GM11168 (cell line): ENCODE results near the gene CDC16.
"Not testable (repeated sequence)": the region's sequence is repeated elsewhere in the genome, so short reads cannot be mapped to it uniquely, and the experiment has no call there.

Experiments used
- in situ Hi-C: fragments of 300-500 bp; cut with MboI; formaldehyde crosslinking; loops from one replicate; pipeline ENCODE4 v1.12.0; 2022; ENCODE audit warnings: low sequenced_read_pairs; ENCODE audit not compliant: unreplicated experiment

The CDC16 gene

DNA sequence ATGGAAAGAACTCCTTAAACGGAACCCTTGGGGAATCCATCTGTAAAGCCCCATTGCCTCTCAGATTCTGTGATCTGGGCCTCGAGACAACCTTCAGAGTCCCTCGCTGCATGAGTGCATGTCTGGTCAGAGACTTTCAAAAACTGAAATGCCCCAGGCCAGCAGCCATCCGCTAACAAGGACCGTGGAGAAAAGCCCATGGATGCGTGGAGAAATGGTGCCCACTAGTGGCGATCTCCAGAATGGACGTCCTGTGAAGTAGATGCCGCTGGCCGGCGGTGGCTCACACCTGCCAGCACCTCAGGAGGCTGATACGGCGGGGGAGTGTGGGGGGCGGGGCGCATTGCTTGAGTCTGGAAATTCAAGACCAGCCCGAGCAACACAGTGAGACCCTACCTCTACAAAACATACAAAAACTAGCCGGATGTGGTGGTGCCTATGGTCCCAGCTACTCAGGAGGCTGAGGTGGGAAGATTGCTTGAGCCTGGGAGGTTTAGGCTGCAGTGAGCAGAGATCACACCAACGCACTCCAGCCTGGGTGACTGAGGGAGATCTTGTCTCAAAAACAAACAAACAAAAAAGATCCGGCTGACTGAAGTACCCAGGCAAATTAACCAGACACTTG, 7.9 kb upstream of the CDC16 start:
- in situ Hi-C loops = no loop called here

DNA sequence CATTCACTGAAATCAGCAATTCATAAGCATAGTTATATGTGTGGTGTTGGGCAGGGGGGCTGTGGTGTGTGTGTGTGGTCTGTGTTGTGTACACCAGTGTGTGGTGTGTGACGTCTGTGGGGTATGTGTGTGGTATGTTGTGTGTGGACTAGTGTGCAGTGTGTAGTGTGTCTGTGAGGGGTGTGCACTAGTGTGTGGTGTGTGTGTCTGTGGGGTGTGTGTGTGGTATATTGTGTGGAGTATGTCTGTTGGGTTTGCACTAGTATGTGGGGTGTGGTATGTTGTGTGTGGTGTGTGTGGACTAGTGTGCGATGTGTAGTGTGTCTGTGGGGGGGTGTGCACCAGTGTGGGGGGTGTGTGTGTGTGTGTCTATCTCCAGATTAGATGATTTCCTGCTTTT, 7.2 kb upstream of the CDC16 start:
- in situ Hi-C loops = no loop called here

DNA sequence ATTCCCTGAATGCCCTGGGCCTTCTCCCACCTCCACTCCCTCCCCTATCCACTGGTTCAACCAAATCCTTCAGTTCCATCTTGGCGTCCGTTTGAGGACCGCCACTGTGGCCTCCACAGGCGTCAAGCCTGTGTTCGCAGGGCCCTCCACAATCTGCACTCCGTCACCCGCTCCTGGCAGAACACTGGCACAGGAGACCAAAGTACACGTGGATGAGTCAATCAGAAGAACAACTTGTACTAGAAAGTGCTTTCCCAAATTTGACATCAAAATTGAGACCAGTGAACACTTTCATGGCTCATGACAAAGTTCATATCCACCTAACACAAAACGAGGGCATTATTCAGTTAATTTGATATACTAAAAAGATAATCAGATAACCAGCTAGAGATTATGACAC, 6.5 kb upstream of the CDC16 start:
- in situ Hi-C loops = no loop called here

DNA sequence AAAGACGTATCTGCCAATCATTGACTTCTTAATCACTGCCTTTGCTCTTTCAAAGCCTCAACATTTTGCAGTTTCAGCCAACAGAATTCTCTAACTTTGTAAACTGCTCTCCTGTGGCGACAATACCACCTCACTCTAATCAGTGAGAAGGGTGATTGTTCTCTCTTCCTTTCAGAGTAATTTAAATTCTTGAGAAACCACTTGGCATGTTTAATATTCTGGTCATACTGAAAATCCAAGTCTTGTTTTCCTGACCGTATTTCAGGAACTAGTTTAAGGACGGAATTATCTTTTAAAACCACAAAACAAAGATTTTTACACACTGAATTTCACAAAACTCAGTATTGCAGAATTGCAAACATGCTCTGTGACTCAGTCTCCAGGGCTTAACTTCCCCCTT, 5.2 kb upstream of the CDC16 start:
- in situ Hi-C loops = no loop called here

DNA sequence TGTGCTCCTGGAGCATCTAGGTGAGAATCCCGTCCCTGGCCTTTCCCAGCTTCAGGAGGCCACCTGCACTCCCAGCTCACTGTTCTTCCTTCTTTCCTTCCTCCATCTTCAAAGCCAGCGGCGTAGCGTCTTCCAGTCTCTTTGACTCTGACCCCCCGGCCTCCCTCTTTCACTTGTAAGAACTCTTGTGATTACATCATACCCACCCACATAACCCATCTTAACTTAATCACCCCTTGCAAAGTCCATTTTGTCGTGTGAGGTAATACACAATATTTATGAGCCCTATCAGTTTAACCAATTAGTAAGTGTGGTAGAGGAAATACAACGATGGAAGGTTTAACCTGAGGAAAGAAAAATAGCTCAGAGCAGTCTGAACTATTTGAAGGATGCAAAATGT, 4.6 kb upstream of the CDC16 start:
- in situ Hi-C loops = no loop called here

DNA sequence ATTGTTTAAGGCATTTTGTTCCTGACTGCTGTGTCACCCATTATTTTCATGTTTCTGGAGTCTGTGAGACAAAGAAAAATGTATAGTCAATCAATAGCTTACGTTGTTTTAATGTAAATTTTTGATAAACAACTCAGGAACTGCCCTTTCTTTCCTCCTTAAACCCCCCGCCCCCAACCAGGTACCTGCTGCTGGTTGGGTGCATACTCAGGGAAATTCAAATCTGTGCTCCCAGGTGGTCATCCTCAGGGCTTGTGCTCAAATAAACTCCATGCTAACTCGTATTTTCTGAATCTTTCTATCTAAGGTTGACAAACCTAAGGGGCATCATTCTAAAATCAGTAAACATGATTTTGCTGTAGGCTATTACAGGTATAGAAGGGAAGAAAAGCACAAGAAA, 4.1 kb upstream of the CDC16 start:
- in situ Hi-C loops = no loop called here

DNA sequence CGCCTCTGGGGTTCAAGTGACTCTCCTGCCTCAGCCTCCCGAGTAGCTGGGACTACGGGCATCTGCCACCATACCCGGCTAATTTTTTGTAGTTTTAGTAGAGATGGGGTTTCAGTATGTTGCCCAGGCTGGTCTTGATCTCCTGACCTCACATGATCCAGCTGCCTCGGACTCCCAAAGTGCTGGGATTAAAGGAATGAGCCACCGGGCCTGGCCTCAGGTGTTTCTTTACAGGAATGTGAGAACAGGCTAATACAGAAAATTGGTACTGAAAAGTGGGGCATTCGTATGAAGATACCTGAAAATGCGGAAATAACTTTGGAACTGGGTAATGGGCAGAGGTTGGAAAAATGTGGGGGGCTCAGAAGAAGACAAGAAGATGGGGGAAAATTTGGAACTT, 2.8 kb upstream of the CDC16 start:
- in situ Hi-C loops = no loop called here

DNA sequence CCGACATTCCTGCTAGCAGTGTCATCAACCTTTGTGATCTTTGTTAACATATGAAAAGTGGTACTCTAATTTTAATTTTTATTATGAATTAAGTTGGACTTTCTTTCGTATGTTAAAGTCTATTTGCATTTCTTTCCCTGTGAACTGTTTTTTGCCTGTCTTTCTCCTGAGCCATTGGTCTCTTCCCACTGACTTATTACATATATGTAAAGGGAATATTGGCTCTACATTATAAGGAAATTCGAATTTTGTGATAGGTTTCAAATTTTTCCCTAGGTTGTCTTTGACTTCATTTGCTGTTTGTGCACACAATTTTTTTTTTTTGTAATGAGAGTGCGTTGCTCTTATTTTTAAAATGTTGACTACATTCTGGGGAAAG, 442 bp upstream of the CDC16 start:
- in situ Hi-C loops = no loop called here

DNA sequence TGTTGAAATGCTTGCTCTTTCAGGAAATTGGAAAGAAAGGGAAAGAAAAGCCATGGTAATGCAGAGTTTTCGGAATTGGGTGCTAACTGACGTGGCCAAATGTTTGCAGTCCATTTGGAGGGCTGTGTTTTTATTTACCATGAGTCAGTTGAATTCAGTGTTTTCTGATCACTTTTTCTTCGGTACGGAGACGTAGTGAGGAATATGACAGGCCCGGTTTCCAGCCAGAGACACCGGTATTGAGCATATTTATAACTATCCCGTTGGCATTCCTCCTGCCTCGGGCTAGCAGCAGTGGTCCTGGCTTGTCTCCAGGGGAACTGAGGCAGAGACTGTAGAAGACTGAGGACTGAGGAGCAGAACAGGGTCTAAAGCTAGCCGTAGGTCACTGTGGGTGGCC, 1.0 kb downstream of the CDC16 start:
- in situ Hi-C loops = no loop called here

DNA sequence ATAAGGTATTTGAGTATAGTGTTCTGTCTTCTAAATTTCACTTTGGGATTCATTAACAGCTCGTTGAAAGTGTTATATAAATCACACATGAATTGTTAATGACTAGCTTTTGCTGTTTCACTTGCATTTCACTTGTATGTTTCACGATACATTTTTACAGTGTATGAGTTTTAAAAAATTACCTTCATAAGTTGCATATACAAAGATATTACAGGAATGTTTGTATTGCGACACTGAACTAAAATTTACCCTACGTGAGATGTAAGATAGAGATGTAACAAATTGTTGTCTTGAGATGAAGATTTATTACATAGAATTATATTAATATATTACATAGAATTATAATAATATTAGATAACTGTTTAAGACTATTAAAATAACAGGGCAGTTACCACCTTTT, 1.5 kb downstream of the CDC16 start:
- in situ Hi-C loops = no loop called here

DNA sequence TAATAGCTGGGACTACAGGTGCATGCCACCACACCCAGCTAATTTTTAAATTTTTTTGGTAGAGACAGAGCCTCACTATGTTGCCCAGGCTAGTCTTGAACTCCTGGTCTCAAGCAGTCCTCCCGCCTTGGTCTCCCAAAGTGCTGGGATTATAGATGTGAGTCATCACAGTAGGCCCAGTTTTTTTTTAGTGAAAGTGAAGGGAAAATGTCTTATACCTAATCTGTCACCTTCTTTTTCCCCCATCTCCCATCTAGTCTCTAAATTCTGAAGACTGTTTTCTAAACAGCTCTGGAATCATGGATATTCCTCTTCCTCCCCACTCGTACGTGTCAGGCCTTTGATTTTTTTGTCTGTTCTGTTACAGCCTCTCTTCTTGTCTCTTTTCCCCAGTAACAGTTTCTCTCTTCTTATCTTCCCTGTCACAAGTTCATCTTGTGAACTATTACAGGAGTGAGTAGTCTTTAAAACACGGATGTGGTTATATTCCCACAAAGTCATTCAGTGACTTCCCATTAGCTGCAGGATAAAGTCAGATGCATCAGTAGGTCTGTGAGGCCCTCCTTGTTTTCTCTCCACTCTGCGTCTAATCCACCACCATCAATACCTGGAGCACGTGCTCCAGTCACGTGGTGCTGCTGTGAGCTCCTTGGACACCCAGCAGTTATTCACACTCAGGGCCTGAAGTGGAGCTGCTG, 2.9 kb downstream of the CDC16 start:
- in situ Hi-C loops = no loop called here

DNA sequence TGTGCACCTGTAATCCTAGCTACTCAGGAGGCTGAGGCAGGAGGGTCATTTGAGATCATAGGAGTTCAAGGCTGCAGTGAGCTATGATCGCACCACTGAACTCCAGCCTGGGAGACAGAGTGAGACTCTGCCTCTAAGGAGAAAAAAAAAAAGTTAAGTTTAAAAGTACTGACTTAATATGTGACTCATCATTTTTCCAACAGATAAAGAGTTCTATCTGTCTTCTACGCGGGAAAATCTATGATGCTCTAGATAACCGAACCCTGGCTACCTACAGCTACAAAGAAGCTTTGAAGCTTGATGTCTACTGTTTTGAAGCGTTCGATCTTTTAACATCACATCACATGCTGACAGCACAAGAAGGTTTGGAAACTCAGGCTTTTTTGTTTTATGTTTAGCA, 7.2 kb downstream of the CDC16 start:
- in situ Hi-C loops = no loop called here

DNA sequence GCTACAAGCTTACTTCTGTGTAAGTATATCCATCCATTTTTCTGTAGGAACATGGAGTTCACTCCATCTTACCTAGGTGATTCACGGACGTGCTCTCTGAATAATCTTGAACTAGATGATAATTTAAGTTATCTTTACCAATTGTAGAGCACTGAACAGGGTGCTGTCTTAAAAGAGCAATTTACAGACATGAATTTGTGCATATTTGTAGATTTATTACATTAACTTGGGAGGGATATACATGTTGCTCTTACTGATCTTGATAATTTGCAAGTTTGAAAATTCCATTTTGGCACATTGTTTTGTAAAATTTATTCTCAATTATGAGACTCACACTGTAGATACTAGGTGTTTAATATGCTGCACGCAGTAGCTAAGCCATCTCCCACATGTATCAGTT, 9.3 kb downstream of the CDC16 start:
- in situ Hi-C loops = no loop called here

DNA sequence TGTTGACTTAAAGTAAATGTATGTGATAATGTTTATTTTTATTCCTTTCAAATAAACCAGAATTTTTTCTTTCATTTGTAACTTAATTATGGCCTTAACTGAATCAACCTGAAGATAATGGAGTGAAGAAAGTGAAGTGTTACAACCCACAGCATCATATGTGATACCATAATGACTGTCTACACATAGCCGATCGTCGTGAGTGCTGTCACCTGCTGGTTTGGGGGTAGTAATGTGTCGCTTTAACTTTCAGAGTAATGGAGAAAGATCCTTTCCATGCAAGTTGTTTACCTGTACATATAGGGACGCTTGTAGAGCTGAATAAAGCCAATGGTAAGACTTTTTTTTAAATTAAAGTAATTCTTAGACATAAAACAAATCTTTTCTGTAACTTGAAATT, 9.9 kb downstream of the CDC16 start:
- in situ Hi-C loops = no loop called here

DNA sequence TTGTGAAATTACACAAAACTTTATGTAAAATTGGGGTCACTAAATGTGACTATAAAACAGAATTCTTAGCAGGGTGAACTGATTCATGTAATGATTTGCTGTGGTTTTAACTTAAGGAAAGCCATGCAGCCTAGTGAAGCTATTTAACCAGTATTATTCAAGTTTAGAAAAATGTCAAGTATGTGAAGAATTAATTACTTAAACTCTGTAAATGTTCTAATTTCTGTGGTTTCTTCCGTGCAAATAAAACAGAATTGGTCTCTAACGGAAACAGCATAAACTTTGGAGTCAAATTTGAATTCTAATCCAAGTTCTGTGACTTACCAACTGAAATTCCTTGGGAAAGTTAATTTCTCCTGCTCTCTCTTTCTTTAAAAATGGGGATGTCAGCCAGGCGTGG, 13.3 kb downstream of the CDC16 start:
- in situ Hi-C loops = no loop called here

DNA sequence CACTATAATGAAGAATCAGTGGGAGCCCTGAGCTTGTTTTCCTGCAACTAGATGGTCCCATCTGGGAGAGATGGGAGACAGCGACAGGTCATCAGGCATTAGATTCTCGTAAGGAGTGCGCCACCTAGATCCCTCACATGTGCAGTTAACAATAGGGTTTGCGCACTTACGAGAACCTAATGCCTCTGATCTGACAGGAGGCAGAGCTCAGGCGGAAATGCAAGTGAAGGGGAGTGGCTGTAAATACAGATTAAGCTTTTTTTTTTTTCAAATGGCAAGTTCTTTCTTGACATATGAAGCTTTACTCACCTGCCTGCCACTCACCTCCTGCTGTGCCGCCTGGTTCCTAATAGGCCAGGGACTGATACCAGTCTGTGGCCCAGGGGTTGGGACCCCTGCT, 14.4 kb downstream of the CDC16 start:
- in situ Hi-C loops = no loop called here

DNA sequence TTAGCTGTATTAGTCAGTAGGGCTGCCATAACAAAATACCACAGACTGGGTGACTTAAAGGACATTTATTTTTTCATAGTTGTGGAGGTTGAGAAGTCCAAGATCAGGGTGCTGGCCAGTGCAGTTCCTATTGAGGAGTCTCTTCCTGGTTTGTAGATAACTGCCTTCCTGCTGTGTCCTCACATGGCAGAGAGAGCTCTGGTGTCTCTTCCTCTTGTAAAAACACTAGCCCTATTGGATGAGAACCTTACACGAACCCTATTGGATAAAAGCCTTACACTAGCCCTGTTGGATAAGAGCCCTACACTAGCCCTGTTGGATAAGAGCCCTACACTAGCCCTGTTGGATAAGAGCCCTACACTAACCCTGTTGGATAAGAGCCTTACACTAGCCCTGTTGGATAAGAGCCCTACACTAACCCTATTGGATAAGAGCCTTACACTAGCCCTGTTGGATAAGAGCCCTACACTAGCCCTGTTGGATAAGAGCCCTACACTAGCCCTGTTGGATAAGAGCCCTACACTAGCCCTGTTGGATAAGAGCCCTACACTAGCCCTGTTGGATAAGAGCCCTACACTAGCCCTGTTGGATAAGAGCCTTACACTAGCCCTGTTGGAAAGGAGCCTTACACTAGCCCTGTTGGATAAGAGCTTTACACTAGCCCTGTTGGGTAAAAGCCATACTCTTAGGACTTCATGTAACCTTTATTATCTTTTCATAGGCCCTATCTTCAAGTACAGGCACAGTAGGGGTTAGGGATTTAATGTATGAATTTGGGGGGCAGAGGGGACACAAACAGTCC, 17.1 kb downstream of the CDC16 start:
- in situ Hi-C loops = not testable (repeated sequence)

DNA sequence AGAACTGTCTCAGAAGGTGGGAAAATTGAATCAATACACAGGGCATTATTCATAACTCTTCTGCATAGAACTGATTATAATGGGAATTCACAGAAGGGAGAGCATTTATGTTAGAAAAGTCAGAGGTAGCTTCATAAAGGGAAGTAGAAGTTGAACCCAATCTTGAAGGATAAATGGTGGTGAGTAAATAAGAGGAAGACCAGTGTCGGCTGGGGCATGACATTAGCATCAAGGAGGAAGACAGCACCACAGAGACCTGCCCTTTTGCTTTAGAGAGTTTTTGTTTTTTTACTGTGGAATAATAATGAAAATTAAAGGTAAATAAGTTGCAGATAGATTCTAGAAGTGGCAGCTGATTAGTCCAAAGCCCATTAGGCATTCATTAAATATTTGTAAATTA, 21.9 kb downstream of the CDC16 start:
- in situ Hi-C loops = no loop called here

DNA sequence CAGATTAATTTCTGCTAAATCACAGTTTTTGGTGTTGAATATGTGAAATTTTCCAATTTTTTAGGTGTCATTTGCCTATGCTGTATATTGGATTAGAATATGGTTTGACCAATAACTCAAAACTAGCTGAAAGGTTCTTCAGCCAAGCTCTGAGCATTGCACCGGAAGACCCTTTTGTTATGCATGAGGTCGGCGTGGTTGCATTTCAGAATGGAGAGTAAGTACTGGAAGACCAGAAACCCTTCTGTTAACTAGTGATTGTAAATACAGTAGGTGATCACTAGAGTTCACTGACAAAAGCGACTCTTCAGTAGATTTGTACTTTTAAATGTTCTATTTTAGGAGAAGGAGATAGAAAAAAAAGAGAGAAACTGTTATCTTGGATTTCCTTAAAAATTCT, 22.3 kb downstream of the CDC16 start:
- in situ Hi-C loops = no loop called here

DNA sequence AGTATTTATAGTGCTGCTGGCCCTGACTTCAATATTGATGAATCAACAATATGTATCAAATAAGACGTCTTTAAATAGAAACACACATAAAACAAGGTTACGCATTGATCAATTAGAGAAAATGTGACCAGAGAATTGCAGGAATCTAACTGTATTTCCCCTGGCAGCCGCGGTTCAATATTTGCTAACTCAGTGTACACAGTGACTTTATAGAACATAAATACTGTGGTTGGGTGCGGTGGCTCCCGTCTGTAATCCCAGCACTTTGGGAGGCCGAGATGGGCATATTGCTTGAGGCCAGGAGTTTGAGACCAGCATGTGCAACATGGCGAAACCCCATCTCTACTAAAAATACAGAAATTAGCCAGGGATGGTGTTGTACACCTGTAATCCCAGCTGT, 23.9 kb downstream of the CDC16 start:
- in situ Hi-C loops = no loop called here

DNA sequence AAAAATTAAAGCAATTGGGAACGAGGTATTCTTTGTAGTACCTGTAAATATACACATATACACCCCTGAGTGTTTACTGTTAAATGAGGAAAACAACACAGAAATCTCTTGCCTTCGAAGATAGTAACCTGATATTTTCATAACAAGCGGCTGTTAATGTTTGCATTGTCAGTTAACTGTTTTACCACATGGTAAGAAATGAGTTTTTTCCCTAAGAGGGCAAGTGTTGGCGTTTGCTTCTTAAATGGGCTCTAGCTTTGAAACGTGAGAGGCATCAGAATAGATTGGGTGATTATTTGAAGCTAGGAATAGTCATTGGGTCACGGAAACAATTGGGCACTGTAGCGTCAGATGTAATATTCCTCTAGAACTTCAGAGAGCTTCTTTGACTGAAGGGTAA, 24.7 kb downstream of the CDC16 start:
- in situ Hi-C loops = no loop called here

DNA sequence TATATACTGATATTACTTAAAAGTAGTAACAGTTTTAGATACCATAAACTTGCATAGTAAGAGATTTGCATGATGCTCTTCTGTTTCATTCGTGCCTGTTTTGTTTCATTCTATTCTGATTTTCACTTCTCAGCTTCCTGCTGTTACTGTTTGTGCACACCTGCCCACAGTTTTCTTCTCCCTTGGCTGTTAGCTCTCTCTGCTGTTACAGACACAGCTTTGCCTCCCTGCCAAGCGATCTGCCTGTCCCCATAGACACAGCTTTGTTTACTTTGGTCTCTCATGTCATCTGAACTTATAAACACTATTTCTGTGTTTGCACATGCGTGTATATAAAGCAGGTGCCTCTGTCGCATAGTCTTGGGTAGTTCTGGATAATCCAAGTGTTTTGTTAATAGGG, 25.3 kb downstream of the CDC16 start:
- in situ Hi-C loops = no loop called here
